Measurements from ENCODE around the gene ABCA2.
"Not testable (repeated sequence)": the region's sequence is repeated elsewhere in the genome, so short reads cannot be mapped to it uniquely, and the experiment has no call there.

Gene ABCA2

DNA sequence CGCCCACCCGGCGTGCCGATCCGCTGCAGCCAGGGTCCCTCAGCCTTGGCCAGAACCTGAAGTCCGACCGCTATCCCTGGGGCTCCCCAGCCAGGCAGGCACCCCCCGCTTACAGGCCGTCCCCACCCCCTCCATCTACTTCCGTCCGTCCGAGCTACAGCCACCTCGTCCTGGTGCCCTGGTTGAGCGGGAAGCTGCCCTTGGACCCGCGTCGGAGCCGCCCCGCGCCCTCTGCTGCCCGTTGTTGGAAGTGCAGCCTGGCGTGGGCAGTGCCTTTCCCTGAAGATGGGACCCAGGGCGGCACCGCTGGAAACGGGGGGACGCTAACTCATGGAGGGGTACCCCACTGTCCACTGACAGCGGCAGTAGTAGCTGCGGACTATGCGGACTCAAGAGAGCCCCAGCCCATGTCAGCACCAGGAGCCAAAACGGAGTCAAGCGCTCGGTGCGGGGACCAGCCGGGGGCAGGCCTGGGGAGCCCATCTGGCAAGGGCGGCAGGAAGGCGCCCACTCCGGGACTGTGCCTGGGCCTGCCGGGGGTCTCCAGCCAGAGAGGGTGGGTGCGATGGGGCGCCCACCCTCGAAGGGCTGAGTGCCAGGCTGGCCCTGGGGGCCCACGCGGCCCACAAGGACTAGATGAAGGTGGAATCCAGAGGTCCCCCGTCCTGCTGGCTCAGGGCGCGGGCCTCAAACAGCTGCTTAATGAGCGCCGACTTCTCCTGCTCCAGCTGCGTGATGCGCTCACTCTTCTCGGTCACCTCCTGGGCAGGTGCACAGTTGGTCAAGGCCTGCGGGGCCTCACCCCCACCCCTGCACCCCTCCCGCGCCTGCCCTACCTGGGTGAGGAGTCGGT, 36.2 kb upstream of the ABCA2 start:
- Histone ChIP-seq H3K36me3 (peaks cover 42% of the 10 kb centered on the region), H3K27me3 (ENCODE audit: insufficient read depth, low read depth, severe bottlenecking) (no peaks in the 10 kb centered on the region), H3K4me3 (ENCODE audit: low read depth, low read length) (no peak overlapping the region), H3K9me3 (ENCODE audit: severe bottlenecking) (no peaks in the 10 kb centered on the region), H3K27ac (peak overlapping the region; percentile 50)
- peak; percentile 78 for DNase-seq
- TF ChIP-seq, protein P1, sequence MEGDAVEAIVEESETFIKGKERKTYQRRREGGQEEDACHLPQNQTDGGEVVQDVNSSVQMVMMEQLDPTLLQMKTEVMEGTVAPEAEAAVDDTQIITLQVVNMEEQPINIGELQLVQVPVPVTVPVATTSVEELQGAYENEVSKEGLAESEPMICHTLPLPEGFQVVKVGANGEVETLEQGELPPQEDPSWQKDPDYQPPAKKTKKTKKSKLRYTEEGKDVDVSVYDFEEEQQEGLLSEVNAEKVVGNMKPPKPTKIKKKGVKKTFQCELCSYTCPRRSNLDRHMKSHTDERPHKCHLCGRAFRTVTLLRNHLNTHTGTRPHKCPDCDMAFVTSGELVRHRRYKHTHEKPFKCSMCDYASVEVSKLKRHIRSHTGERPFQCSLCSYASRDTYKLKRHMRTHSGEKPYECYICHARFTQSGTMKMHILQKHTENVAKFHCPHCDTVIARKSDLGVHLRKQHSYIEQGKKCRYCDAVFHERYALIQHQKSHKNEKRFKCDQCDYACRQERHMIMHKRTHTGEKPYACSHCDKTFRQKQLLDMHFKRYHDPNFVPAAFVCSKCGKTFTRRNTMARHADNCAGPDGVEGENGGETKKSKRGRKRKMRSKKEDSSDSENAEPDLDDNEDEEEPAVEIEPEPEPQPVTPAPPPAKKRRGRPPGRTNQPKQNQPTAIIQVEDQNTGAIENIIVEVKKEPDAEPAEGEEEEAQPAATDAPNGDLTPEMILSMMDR (IDR thresholded peaks at IDR 0.05; ENCODE audit: low read depth, low read length): peak; percentile 94

DNA sequence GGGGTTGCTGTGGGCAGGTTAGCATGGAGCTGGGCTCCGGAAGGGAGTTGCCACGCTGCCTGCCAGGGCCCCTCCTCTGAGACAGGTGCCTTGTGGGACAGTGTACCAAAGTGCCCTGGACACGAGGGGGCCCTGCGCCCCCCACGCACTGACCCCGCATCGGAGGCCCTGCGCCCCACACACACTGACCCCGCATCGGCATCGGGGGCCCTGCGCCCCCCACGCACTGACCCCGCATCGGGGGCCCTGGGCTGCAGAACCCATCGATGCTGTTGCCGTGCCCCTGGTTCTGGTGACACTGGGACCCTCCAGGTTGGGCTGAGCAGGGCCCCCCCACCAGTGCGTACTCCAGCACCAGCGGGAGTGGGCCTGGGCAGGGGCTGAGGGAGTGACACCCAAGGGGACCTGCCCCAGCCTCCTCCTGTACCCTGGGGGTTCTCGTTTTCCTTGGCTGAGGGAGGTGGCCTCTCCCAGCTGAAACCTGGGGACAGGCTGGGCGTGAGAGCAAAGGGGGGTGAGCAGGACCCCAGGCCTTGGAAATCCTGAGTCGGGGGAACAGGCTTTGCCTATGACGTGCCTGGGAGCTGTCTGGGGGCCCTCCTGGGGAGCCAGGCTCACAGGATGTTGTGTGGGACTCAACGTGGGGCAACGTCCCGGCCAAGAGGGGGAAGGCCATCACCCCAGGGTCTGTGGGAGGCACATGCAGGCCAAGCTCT, 35.4 kb upstream of the ABCA2 start:
- no peaks in the 10 kb centered on the region for H3K27me3 ChIP-seq (ENCODE audit: insufficient read depth, low read depth, severe bottlenecking)
- H3K36me3 ChIP-seq: peaks cover 40% of the 10 kb centered on the region
- H3K27ac ChIP-seq: peak overlapping the region; percentile 50
- no peaks in the 10 kb centered on the region for H3K9me3 ChIP-seq (ENCODE audit: severe bottlenecking)
- TF ChIP-seq, protein P1 (IDR thresholded peaks at IDR 0.05; ENCODE audit: low read depth, low read length): no peak
- no peak overlapping the region for H3K4me3 ChIP-seq (ENCODE audit: low read depth, low read length)
- no peak for DNase-seq

DNA sequence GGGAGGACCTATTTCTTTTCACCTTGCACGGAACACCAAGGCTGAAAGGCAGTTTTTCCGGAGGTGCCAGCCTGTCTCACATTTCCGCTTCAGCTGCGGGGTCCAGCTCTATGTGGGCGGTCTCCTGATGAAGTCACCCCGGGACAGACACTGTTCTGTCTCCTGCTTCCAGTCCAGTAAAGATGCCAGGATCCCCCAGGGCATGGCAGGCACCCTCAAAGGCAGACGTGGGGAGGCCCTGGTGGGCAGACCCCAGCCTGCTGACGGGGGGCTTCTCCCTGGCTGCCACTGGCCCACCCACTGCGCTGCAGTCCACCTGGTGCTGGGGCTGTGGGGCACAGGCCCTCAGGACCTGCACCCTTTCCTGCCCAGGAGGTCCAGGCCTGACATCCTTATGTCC, 34.8 kb upstream of the ABCA2 start:
- H3K4me3 ChIP-seq (ENCODE audit: low read depth, low read length); H3K27me3 ChIP-seq (ENCODE audit: insufficient read depth, low read depth, severe bottlenecking); H3K9me3 ChIP-seq (ENCODE audit: severe bottlenecking); DNase-seq; H3K27ac ChIP-seq: not testable (repeated sequence)
- H3K36me3 ChIP-seq: peaks cover 37% of the 10 kb centered on the region

DNA sequence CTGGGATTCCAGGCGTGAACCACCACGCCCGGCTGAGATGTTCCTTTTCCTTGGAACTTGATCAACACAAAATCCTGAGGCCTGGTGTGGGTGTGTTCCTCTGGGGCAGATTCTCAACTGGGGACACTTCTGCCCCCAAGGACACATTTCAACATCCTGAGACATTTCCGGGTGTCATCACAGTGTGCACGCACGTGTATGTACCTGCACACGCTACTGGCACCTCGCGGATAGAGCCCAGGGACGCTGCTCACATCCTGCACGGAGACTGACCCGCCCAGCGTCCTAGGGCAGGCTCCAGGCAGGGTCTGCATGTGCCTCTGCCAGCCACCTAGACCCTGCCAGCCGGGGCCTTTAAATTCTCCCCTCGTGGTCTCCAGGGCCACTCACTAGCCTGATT, 34.3 kb upstream of the ABCA2 start:
- no peak overlapping the region for H3K4me3 ChIP-seq (ENCODE audit: low read depth, low read length)
- no peaks in the 10 kb centered on the region for H3K9me3 ChIP-seq (ENCODE audit: severe bottlenecking)
- no peak overlapping the region for H3K27ac ChIP-seq
- no peaks in the 10 kb centered on the region for H3K27me3 ChIP-seq (ENCODE audit: insufficient read depth, low read depth, severe bottlenecking)
- DNase-seq: no peak
- TF ChIP-seq, protein P1 (IDR thresholded peaks at IDR 0.05; ENCODE audit: low read depth, low read length): no peak
- H3K36me3 ChIP-seq: peaks cover 36% of the 10 kb centered on the region

DNA sequence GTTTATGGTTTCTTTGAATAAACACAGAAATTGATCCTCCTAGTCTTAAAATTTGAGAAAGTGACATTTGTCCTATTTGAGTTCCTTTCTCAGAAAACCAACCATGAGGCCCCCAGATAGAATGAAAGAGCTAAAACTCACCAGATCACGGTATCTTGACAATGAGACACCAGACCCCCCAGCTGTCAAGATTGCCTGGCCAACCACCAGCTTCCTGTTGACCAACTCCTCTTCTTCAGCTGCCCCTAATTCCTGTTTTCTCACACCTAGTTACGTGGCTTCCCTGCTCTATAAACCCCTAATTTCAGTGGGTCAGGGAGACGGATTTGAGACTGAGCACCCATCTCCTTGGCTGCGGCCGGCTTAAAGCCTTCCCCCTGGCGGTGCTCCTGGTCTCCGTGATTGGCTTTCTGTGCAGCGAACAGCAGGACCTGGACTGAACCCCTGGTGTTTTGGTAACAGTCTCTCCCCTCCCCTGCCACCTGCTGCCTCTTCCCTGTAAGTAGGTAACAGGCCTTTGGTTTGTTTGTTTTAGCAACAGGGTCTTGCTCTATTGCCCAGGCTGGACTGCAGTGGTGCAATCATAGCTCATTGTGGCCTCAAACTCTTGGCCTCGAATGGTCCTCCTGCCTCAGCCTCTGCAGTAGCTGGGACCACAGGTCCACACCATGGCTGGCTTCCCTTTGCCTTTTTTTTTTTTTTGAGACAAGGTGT, 30.6 kb upstream of the ABCA2 start:
- no peaks in the 10 kb centered on the region for H3K9me3 ChIP-seq (ENCODE audit: severe bottlenecking)
- H3K4me3 ChIP-seq (ENCODE audit: low read depth, low read length): no peak overlapping the region
- no peak overlapping the region for H3K27ac ChIP-seq
- H3K36me3 ChIP-seq: peaks cover 1% of the 10 kb centered on the region; the same call in 1 of the 2 replicates
- H3K27me3 ChIP-seq (ENCODE audit: insufficient read depth, low read depth, severe bottlenecking): no peaks in the 10 kb centered on the region
- TF ChIP-seq, protein P1 (IDR thresholded peaks at IDR 0.05; ENCODE audit: low read depth, low read length): 0 out of 2 replicates have a peak, but pooled peaks have one; percentile 2
- peak; percentile 65 for DNase-seq

DNA sequence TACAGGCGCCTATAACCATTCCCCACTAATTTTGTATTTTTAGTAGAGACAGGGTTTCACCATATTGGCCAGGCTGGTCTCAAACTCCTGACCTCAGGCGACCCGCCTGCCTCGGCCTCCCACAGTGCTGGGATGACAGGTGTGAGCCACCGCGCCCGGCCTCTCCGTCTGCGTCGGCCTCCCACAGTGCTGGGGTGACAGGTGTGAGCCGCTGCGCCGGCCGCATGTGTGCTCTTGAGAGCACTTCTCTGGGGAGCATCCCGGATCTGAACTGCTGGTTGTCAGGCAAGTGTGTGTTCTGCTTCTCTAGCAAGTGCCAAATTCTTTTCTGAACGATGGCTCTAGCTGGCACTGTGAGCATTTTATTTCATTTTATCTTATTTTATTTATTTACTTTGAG, 29.5 kb upstream of the ABCA2 start:
- Histone ChIP-seq H3K27me3 (ENCODE audit: insufficient read depth, low read depth, severe bottlenecking) (no peaks in the 10 kb centered on the region), H3K27ac (no peak overlapping the region), H3K4me3 (ENCODE audit: low read depth, low read length) (no peak overlapping the region), H3K36me3 (no peaks in the 10 kb centered on the region), H3K9me3 (ENCODE audit: severe bottlenecking) (no peaks in the 10 kb centered on the region)
- TF ChIP-seq, protein P1 (IDR thresholded peaks at IDR 0.05; ENCODE audit: low read depth, low read length): no peak
- peak; percentile 38 for DNase-seq
